HepG2 (cell line): Measurements from ENCODE around the gene POU5F1. TPM values are rescaled to one million over a fixed set of nuclear protein-coding genes. Genes with fewer than 3 reads are reported as not detected.

Experiments
- CHD4 ChIP-seq: fragments of 200-600 bp; sonication (generic); IDR thresholded peaks from 2 replicates; pipeline ENCODE4 v1.7.0; 2017; ENCODE audit warnings: mild to moderate bottlenecking, low read length, borderline replicate concordance
- EEA1 ChIP-seq: sonication (generic); formaldehyde crosslinking; IDR thresholded peaks from 2 replicates; pipeline ENCODE4 v1.5.1; 2020; ENCODE audit warnings: mild to moderate bottlenecking, missing genetic modification reagents, borderline replicate concordance
- KLF15 ChIP-seq: sonication (generic); formaldehyde crosslinking; IDR thresholded peaks from 2 replicates; pipeline ENCODE4 v1.8.1; 2023; ENCODE audit warnings: borderline replicate concordance, mild to moderate bottlenecking, inconsistent platforms, missing genetic modification reagents, mixed read lengths
- NFRKB ChIP-seq: fragments of 450-650 bp; IDR thresholded peaks from 2 replicates; pipeline ENCODE4 v1.6.1; 2017
- NFYB ChIP-seq: sonication (generic); formaldehyde crosslinking; IDR thresholded peaks from 2 replicates; pipeline ENCODE4 v1.4.0; 2020; ENCODE audit warnings: missing genetic modification reagents
- PHF21A ChIP-seq: sonication (generic); formaldehyde crosslinking; IDR thresholded peaks from 2 replicates; pipeline ENCODE4 v1.5.0; 2020; ENCODE audit warnings: mild to moderate bottlenecking, missing genetic modification reagents
- POGZ ChIP-seq: sonication (generic); formaldehyde crosslinking; IDR thresholded peaks from 2 replicates; pipeline ENCODE4 v1.4.0; 2020; ENCODE audit warnings: mild to moderate bottlenecking, missing genetic modification reagents
- RXRA ChIP-seq: sonication (generic); formaldehyde crosslinking; IDR thresholded peaks from 2 replicates; pipeline ENCODE4 v1.5.1; 2020; ENCODE audit warnings: missing genetic modification reagents
- SNAPC5 ChIP-seq: sonication (generic); formaldehyde crosslinking; IDR thresholded peaks from 2 replicates; pipeline ENCODE4 v1.8.1; 2023; ENCODE audit warnings: mild to moderate bottlenecking, missing genetic modification reagents, borderline replicate concordance
- UBTF ChIP-seq: sonication (generic); formaldehyde crosslinking; IDR thresholded peaks from 2 replicates; pipeline ENCODE4 v1.4.0; 2020; ENCODE audit warnings: mild to moderate bottlenecking, missing genetic modification reagents
- ZBTB7B ChIP-seq: sonication (generic); formaldehyde crosslinking; IDR thresholded peaks from 2 replicates; pipeline ENCODE4 v1.4.0; 2020; ENCODE audit warnings: missing genetic modification reagents
- ZFP36L1 ChIP-seq: sonication (generic); formaldehyde crosslinking; IDR thresholded peaks from 2 replicates; pipeline ENCODE4 v1.8.0; 2022; ENCODE audit warnings: mild to moderate bottlenecking, missing genetic modification reagents, moderate library complexity
- ZMYM3 ChIP-seq: sonication (generic); formaldehyde crosslinking; IDR thresholded peaks from 2 replicates; pipeline ENCODE4 v1.5.1; 2020; ENCODE audit warnings: mild to moderate bottlenecking, missing genetic modification reagents
- ZNF101 ChIP-seq: sonication (generic); formaldehyde crosslinking; IDR thresholded peaks from 2 replicates; pipeline ENCODE4 v1.4.0; 2020; ENCODE audit warnings: mild to moderate bottlenecking, low read depth, missing genetic modification reagents, borderline replicate concordance
- ZNF121 ChIP-seq: sonication (generic); formaldehyde crosslinking; IDR thresholded peaks from 2 replicates; pipeline ENCODE4 v1.5.0; 2020; ENCODE audit warnings: mild to moderate bottlenecking, missing genetic modification reagents
- ZNF124 ChIP-seq: sonication (generic); formaldehyde crosslinking; IDR thresholded peaks from 2 replicates; pipeline ENCODE4 v1.4.0; 2020; ENCODE audit warnings: missing genetic modification reagents
- ZNF225 ChIP-seq: sonication (generic); formaldehyde crosslinking; IDR thresholded peaks from 2 replicates; pipeline ENCODE4 v1.4.0; 2020; ENCODE audit warnings: mild to moderate bottlenecking, missing genetic modification reagents
- ZNF547 ChIP-seq: sonication (generic); formaldehyde crosslinking; IDR thresholded peaks from 2 replicates; pipeline ENCODE4 v1.5.1; 2020; ENCODE audit warnings: mild to moderate bottlenecking, missing genetic modification reagents
- polyA plus RNA-seq, 8 experiments: library from polyadenylated mRNA; depleted of rRNA in 3 of 8; stranded (reverse) in 7 of 8; unstranded in 1 of 8; fragments of >200 nt; fragmentation: Illumina TruSeq in 4 of 8; extraction: Trizol in 4 of 8; gene quantifications; 2 replicates each; pipeline versions ENCODE4 v1.2.1 to v1.2.3, GENCODE V29; 2011 to 2016; ENCODE audit warnings: low read depth in 4 of 8, missing spikeins in 1 of 8, mixed read lengths in 1 of 8; ENCODE audit not compliant: insufficient read depth in 1 of 8
- total RNA-seq, 5 experiments: library from RNA; depleted of rRNA; stranded (reverse); fragments of >200 nt; fragmentation: Illumina TruSeq; extraction: Trizol; gene quantifications; 2 replicates each; pipeline ENCODE4 v1.2.3, GENCODE V29; 2016; ENCODE audit warnings: low read depth in 1 of 5
- TF ChIP-seq, protein P1 (sequence below): sonication (generic); formaldehyde crosslinking; IDR thresholded peaks from 2 replicates; pipeline ENCODE4 v1.4.0; 2020; ENCODE audit warnings: missing genetic modification reagents, mild to moderate bottlenecking, borderline replicate concordance
- TF ChIP-seq, protein P2 (sequence below): IDR thresholded peaks from 2 replicates; pipeline ENCODE4 v1.6.1; 2012; ENCODE audit warnings: low read length, improper control_type of control experiment

Gene POU5F1
- total and polyA plus RNA-seq, 2 of the 13 experiments (the other 11 are each of a cell fraction or from before 2014, with no cell fraction given) = 2.5 to 7.2 TPM

GRCh38 chr6:31186052-31186734 is 15.7 kb upstream of the POU5F1 start (continued):
- TF ChIP-seq, protein P1, sequence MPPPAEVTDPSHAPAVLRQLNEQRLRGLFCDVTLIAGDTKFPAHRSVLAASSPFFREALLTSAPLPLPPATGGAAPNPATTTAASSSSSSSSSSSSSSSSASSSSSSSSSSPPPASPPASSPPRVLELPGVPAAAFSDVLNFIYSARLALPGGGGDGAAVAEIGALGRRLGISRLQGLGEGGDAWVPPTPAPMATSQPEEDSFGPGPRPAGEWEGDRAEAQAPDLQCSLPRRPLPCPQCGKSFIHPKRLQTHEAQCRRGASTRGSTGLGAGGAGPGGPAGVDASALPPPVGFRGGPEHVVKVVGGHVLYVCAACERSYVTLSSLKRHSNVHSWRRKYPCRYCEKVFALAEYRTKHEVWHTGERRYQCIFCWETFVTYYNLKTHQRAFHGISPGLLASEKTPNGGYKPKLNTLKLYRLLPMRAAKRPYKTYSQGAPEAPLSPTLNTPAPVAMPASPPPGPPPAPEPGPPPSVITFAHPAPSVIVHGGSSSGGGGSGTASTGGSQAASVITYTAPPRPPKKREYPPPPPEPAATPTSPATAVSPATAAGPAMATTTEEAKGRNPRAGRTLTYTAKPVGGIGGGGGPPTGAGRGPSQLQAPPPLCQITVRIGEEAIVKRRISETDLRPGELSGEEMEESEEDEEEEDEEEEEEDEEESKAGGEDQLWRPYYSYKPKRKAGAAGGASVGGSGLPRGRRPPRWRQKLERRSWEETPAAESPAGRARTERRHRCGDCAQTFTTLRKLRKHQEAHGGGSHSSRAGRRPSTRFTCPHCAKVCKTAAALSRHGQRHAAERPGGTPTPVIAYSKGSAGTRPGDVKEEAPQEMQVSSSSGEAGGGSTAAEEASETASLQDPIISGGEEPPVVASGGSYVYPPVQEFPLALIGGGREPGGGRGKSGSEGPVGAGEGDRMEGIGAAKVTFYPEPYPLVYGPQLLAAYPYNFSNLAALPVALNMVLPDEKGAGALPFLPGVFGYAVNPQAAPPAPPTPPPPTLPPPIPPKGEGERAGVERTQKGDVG = peak; percentile 68; the same call in 1 of the 2 replicates
- TF ChIP-seq, protein P2, sequence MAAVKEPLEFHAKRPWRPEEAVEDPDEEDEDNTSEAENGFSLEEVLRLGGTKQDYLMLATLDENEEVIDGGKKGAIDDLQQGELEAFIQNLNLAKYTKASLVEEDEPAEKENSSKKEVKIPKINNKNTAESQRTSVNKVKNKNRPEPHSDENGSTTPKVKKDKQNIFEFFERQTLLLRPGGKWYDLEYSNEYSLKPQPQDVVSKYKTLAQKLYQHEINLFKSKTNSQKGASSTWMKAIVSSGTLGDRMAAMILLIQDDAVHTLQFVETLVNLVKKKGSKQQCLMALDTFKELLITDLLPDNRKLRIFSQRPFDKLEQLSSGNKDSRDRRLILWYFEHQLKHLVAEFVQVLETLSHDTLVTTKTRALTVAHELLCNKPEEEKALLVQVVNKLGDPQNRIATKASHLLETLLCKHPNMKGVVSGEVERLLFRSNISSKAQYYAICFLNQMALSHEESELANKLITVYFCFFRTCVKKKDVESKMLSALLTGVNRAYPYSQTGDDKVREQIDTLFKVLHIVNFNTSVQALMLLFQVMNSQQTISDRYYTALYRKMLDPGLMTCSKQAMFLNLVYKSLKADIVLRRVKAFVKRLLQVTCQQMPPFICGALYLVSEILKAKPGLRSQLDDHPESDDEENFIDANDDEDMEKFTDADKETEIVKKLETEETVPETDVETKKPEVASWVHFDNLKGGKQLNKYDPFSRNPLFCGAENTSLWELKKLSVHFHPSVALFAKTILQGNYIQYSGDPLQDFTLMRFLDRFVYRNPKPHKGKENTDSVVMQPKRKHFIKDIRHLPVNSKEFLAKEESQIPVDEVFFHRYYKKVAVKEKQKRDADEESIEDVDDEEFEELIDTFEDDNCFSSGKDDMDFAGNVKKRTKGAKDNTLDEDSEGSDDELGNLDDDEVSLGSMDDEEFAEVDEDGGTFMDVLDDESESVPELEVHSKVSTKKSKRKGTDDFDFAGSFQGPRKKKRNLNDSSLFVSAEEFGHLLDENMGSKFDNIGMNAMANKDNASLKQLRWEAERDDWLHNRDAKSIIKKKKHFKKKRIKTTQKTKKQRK = no peak
- TF ChIP-seq NFRKB (no peak), ZMYM3 (CRISPR knock-in tag) (peak; percentile 76), ZNF124 (CRISPR knock-in tag) (peak; percentile 29), CHD4 (no peak), UBTF (peak; percentile 96), ZNF547 (0 out of 2 replicates have a peak, but pooled peaks have one; percentile 69), RXRA (peak; percentile 56), NFYB (CRISPR knock-in tag) (peak; percentile 75), ZNF225 (CRISPR knock-in tag) (peak; percentile 68; the same call in 1 of the 2 replicates), ZNF101 (CRISPR knock-in tag) (peak; percentile 57; the same call in 1 of the 2 replicates), PHF21A (CRISPR knock-in tag) (peak; percentile 78), ZBTB7B (CRISPR knock-in tag) (peak; percentile 67), KLF15 (CRISPR knock-in tag) (no peak), ZNF121 (CRISPR knock-in tag) (0 out of 2 replicates have a peak, but pooled peaks have one; percentile 21), EEA1 (no peak), ZFP36L1 (peak; percentile 89; the same call in 1 of the 2 replicates), SNAPC5 (CRISPR knock-in tag) (0 out of 2 replicates have a peak, but pooled peaks have one; percentile 63), POGZ (CRISPR knock-in tag) (peak; percentile 25; the same call in 1 of the 2 replicates)
